GM12873 (cell line): ENCODE data around the gene ARHGAP26.

Experiments
- CTCF ChIP-seq: IDR thresholded peaks from 2 replicates; pipeline ENCODE4 v1.5.1; 2012; ENCODE audit warnings: low read depth, mild to moderate bottlenecking, moderate library complexity, low read length, control low read depth; ENCODE audit not compliant: insufficient read depth; ENCODE audit errors: missing control alignments

Gene ARHGAP26

GRCh38 chr5:142825378-142826089 is 55.4 kb downstream of the ARHGAP26 start:
- no peak for TF ChIP-seq CTCF

- no peak for TF ChIP-seq CTCF
Measured at GRCh38 chr5:142826093-142826492, 55.9 kb downstream of the ARHGAP26 start.

GRCh38 chr5:142826741-142827492 is 56.7 kb downstream of the ARHGAP26 start:
- no peak for TF ChIP-seq CTCF

GRCh38 chr5:142827934-142828576 is 57.9 kb downstream of the ARHGAP26 start:
- no peak for TF ChIP-seq CTCF

- TF ChIP-seq CTCF, result no peak
Measured at GRCh38 chr5:142828797-142829535, 58.8 kb downstream of the ARHGAP26 start.

GRCh38 chr5:142829801-142830220 is 59.6 kb downstream of the ARHGAP26 start:
- no peak for TF ChIP-seq CTCF
